Stimulated activated CD8-positive, alpha-beta memory T cell treated with anti-CD3 and anti-CD28 coated beads, Interleukin-7, amount 100 ng/mL, for 1 hour (primary cell): Measurements from ENCODE around the gene IRAG1.
"Not testable (repeated sequence)": the region's sequence is repeated elsewhere in the genome, so short reads cannot be mapped to it uniquely, and the experiment has no call there.

Experiments used
- DNase-seq, 2 donors: peaks; one replicate each; pipeline ENCODE4 v3.0.0-alpha.2; 2020; ENCODE audit warnings: low read depth in 2 of 2

Gene IRAG1

DNA sequence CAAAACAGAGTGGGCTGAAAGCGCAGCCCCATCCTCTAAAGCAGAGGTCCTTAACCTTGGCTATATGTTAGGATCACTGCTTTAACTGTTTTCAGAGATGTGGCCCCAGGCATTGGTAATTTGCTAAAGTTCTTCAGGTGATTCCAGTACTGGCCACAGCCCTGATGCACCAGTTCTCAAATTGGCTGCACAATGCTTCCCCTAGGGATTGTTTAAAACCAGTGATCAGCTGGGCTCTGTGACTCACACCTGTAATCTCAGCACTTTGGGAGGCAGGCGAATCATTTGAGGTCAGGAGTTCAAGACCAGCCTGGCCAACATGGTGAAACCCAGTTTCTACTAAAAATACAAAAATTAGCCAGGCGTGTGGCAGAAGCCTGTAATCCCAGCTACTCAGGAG lies 8.4 kb upstream of the IRAG1 start:
- no peak for DNase-seq

DNA sequence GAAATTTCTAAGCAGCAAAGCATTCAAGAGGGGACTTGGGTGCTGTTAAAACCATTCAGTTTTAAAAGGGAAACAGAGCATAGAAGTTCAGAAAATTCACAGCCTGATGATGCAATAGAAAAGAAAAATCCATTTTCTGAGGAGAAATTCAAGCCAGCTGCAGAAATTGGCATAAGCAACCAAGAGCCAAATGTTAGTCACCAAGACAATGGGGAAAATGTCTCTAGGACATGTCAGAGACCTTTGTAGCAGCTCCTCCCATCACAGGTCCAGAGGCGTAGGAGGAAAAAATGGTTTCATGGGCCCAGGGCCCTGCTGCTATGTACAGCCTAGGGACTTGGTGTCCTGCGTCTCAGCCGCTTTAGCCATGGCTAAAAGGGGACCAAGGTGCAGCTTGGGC lies 5.5 kb upstream of the IRAG1 start:
- no peak for DNase-seq

DNA sequence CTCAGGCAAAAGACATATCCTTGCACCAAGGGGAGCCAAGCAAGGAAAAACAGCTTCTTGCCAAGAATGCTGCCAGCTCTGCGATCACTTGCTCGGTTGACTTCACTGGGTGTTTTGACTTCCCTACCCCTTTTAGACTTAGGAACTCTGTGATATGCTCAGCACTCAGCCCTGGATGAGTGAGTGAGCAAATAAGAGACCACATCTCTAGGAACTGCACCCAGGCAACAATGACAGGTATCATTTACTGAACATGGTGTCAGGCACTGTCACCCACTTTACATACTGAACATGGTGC lies 3.7 kb upstream of the IRAG1 start:
- no peak for DNase-seq

DNA sequence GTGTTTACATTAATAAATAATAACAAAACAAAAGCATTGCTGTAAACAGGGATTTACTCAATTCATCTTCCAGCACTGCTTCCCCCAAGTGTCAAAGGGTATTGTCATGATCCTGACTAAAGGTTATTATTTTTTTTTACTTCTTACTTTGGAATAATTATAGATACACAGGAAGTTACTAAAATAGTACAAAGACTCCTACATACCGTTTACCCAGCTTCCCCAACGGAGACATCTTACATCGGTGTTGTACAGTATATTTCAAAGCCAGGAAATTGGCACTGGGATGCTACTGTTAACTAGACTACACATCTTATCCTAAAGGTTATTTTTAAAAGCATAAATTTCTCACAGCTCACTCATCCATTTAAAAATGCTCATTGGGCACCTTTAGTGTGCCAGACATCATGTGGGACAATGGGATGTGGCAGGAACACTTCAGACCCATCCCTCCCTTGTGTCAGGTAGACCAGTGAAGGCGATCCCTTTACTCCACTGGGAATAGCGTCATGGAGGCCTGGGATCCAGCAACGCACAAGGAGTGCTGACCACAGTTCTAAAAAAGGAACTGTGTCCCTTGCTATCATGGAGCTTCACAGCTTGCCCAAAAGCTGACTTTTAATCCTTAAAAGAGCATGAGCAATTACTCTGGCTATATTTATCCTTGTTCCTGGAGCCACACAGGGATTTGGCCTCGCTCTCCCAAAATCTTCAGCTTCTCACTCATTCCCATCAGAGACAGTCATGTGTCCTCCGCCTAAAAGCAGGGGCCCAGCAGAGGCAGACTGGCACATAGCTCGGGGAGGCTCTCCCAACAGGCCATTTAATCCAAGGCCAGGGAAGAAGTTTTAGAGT lies 3.1 kb upstream of the IRAG1 start:
- no peak for DNase-seq

DNA sequence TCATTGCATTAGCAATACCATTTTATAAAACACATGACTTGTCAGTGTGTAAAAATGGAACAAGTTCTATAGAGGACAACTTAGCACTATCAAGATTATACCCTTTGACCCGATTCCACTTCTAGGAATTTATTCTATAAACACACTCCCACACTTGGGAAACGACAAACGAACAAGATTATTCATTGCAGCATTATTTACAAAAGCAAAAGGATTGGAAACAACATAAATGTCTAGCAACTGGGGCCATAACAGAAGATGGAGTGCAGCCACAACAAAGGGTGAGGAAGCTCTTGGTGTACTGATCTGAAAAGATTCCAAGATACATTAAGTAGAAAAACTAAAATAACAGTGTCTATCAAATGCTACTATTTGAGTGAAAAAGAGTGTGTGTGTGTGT lies 2.3 kb upstream of the IRAG1 start:
- no peak for DNase-seq

DNA sequence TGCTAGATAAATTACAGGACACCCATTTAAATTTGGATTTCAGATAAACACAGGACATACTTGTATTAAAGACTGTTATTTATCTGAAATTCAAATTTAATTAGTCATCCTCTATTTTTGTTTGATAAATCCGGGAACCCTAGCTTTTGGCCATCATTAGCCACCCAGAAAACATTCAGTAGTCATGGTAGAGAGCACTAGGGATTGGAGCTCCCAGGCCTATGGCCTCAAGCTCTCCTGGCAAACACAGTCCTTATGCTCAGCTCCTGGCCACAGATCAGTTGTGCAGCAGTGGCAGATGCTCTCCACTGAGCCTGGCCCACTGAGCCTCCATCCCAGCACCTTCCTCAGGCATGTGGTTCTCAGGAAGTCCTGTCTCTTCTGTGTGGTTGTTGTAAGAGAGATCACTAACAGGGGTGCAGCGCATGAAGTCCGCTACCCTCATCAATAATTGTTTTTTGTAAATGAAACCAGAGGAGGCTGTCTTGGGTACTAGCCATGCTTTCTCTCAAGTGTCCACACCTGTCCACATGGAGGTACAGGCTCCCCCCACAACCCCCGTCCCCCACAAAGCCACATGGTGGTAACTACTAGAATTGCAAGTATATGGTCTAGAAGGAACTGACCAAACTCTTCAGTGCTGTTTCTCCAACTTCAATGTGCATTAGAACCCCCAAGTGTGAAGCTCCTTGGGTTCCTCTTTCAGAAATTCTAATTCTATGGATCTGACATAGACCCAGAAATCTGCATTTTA lies 1.1 kb upstream of the IRAG1 start:
- no peak for DNase-seq

DNA sequence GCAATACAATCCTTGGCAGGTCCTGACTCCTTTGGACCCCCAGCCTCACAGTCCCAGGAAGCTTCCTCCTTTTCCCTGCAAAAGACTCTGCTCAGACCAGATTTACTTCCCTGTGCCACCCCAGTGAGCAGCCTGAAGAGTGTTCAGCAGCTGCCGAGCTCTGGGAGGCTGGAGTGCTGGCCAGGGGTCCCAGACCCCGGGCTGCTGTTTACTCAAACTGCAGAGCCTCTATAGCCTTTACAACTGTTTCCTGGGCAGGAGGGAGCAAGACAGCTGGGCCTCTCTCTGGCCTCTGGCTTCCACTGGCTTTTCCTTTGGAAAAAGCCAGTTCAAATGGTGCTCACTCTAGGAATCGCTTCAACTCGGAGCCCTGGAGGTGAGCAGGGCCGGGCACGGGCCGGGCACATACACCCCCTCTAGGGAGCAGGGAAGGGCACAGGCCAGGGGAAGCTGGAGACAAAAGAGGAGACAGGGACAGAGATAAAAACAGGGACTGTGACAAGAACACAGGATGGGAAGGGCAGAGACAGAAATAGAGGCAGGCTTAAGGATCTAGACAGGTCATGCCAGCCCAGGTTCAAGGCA lies 932 bp downstream of the IRAG1 start:
- DNase-seq, result no peak

DNA sequence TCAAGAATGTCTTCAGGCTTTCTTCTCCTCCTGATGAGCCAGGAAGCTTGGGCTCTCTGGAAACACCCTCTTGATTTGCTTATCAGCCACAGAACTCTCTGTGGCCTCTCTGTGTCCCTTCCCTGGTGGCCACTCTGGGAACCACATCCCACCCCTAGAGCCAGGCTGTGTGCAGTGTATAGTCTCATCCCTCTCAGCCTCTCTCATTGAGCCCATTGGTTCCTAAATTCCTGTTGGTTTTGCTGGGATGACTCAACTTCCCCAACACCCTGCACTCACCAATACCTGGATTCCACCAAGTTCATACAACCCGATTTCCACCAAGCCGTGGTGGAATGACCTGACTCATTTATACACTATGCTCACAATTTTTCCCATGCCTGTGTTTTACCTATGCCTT lies 5.2 kb downstream of the IRAG1 start:
- DNase-seq, result no peak

DNA sequence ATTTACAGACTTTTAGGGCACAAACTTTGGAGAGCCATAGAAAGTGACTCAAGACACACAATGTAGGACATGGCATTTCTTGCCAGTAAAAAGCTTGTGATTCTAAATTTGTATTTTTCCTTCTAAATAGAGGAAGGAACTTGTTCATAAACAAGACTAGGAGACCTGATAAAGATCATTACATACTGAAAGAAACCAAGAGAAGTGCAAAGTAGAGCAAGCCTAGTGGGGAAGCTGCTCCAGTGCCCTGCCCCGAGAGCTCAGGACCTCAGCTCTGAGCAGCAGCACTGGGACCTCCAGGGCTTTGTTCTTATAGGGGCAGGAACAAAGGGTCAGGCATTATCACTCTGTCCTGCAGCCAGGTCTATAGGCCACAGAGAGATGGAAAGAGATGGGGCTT lies 7.2 kb downstream of the IRAG1 start:
- no peak for DNase-seq

DNA sequence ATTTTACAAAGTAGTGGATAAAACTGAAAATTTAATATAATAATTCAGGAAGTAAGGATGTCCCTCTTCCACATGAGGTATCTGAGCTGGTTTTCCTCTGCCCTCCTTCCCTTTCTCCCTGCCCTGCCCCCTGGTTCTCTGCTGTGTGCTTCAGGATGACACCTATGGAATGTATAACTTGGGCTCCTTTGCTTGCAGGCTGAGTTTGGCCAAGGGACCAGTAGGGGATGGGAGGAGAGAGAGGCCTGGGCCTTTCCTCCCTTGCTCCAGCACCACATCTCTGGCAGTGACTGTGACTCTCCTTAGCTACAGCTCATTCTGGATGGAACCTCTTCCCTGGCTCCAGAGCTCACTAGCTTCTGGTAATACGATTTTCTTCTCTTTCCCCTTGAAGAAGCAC lies 10.1 kb downstream of the IRAG1 start:
- no peak for DNase-seq

DNA sequence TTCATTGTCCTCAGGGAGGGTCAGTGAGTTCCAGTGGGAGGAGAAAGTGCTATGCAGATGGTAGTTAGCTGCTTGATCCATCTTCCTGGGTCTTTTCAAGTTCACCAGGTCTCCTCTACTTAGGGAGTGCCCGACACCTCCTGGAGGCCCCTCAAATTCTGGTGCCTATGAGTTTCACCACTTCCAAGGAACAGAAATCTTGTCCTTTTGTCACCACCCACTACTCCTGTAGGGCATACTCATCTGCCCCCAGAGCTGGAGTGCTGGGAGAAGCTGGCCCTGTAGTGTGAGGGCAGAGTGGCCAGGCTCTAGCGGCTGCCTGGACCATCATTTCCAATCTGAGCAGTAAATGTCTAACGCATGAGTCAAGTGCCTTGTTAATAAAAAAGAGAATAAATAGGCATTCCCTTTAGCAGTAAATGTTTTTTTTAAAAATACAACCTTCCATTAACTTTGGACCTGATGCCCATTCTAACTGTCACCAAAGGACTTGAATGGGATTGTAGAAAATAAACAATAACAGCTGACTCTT lies 12.5 kb downstream of the IRAG1 start:
- no peak for DNase-seq

DNA sequence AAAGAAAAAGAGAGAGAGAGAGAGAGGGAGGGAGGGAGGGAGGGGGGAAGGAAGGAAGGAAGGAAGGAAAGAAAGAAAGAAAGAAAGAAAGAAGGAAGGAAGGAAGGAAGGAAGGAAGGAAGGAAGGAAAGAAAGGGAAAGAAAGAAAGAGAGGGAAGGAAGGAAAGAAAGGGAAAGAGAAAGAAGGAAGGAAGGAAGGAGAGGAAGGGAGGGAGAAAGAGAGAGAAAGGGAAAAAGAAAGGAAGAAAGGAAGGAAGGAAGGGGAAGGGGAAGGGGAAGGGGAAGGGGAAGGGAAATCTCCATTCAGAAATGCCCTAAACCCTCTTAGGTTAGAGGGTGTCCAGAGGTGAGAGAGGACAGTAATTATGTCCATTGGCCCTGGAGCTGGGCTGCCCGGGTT lies 13.3 kb downstream of the IRAG1 start:
- DNase-seq, result not testable (repeated sequence)

DNA sequence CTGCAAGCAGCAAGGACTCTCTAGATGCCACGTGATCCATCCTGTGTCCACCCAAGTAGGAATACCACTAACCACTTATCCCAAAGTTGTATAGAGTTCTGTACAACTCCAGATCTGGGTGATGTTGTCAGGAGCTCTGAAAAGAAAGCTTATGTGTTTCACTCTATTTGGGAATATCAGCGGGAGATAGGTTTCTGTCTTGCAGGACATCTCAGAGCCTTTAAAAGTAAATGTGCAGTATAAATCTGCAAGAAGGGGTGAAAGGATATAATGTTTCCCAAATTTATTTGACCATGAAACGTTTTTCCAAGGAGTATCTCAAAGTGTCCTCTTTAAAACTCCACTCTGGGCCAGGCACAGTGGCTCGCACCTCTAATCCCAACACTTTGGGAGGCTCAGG lies 13.9 kb downstream of the IRAG1 start:
- DNase-seq, result no peak

DNA sequence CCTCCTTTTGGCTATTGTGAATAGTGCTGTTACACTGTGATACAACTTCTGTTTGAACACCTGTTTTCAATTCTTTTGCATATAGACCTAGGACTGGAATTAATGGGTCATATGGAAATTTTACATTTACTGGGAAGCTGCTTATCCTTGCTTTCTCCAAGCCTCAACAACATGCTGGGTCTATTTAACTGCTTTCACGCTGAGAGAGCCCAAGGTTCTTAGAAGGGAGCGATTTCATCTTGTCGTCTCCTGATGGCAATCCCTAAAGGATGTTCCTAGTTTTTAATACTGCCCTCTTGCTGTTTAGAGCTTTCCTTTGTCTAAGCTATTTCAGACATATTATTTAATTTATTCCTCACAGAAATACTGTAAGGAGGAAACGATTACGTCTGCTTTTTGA lies 15.5 kb downstream of the IRAG1 start:
- DNase-seq, result no peak

DNA sequence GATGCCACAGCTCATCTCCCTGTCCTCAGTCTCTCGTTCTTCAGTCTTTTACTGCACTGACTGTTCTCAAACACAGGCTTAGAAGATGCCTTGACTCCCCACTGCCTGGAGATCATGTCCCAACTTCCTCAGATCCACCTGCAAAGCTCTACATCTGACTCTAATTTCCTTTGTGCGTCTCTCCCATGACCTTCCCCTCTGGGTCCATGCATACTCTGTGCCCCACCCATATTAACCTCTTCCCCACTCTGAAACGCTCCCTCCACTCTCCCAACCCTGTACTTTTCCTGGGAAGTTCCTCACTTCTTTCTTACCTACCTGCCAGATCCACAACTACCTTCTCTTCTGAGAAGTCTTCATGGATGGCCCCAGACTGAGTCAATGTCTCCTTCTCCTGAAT lies 16.6 kb downstream of the IRAG1 start:
- no peak for DNase-seq

DNA sequence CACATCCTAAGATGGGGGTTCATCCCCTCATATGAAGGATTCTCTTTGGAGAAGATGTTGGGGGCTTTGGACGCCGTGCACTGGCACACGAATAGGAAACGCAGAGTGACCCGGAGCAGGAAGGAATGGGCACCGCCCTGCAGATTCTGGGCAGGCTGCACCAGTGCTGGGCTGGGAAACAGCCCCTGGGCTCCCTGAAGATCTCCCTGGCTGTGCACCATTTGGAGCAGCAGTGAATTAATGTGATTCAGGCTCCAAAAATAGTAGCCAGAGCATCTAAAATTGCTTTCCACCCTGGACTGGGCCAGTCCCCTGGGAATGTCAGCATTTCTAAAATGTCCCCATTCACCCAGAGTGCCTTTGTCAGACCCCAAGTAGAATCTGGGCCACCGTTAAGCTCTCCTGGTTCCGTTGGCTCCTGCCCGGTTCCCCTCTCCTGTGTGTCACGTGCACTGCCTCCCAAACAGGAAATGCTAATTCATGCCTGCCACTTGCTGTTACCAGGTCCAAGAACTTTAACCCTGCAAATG lies 18.6 kb downstream of the IRAG1 start:
- no peak for DNase-seq

DNA sequence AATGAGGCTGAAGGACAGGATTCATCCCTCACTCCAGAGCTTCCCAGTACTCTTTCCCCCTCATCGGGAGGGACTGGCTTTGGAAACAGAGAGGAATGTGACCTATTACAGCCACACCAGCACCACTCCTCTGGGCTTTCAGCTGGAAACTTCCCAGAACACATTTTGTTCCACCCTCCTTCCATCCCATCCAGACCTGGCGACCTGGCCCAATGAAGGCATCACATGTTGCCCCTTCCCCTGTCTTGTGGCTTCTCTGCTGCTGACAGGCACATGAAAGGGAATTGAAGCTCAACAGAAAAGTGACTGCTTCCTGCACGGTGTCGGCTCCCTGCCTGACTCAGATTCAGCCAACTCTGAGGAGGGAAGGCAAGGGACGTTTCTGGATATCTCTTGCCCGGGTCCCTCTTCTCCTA lies 19.1 kb downstream of the IRAG1 start:
- DNase-seq, result no peak

DNA sequence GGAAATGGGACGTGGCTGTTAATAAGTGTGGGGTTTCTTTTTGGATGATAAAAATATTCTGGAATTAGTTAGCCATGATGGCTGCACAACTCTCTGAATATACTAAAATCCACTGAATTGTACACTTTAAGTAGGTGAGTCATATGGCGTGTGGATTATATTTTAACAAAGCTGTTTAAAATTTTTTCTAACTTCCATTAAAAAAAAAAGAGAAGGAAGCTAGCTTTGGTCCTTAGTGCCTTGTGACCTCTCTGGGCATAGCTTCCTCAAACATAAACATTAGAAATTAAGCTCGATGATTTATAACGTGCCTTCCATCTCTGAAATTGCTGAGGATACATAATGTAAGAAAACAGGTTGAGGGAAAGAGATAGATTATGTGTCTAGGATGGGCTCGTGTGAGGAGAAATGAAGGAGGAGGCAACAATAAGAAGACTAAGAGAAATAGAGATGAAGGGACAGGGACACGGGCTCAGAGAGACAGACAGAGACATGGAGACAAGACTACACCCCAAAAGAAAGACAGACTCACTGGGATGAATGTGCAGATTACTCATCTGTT lies 20.0 kb downstream of the IRAG1 start:
- DNase-seq, result no peak

DNA sequence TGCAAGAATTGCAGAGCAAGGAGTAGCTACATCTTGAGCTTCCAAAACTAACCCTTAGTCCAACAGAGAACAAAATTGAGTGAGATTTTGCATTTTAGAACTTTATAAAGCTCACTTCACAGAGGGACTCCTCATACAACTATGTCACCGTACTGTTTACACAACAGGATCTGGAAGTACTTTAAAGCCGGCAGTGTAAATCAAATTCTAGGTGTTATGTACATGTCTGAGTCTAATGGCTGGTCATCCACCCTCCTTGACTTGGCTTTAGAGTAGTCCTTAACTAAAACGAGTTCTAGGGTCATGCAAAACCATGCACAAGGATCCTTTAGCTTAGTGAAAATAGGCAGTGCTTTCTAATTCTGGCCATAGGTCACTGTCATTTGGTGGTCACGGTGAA lies 23.5 kb downstream of the IRAG1 start:
- no peak for DNase-seq

DNA sequence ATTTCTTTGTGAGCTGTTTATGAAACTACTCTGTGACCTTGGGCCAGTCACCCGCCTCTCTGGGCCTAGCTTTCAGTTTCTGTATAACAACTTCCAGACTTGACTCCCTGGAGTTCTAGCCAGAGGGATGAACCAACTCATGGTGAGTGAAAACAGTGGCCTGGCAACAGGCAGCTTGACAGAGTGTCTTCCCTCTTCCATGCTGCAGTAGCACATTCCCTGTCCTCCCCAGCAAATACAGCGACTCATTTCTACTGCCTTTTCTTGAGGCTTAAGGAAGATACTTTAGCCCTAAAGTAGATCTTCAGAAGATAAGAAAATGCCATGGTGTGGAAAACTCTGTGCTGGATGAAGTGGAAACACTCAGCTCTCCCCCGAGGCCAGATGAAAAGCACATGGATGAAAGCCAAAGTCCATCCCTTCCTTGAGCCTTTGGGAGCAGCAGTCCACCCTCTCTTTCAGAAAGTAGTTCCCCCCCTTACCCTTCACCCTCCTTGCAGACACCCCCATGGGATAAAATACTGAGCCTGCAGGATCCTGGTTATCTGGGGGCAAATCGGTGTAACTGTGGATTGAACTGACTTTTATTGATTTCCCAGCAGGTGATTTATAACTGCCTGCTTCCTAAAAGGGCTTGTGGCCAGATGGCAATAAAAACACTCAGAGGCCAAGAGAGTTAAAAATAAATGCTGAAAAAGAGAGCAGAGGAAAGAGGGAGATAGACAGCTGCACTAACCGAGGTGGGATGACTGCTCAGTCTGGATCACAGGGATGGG lies 24.1 kb downstream of the IRAG1 start:
- no peak for DNase-seq

DNA sequence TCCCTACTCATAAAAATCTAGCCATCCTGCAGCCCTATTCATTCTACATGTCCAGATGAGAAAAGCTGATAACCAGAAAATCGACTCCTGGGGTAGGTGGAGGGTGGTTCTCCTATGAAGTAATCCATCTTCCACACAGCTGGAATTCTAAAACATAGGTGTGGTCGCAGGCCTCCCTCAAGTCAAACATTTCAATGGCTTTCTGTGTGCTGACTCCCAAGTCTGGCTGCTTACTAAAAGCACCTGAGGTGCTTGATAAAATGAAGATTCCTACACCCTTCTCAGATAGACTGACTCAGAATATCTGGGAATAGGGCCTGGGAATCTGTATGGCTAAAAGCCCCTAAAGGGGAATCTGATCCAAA lies 26.1 kb downstream of the IRAG1 start:
- no peak for DNase-seq
